HG02885 (cell line): ENCODE data around the gene GNG5.
"Not testable (repeated sequence)": the region's sequence is repeated elsewhere in the genome, so short reads cannot be mapped to it uniquely, and the experiment has no call there.

Source experiments
- ATAC-seq: cut with Tn5 transposase; IDR thresholded peaks from one replicate; pipeline ENCODE4 v1.9.1; 2021; ENCODE audit warnings: mild to moderate bottlenecking; ENCODE audit not compliant: unreplicated experiment, poor library complexity

The GNG5 gene

GRCh38 chr1:84506002-84506728 is at the start of gene GNG5, which contains the start of gene SPATA1:
Gene GNG5 (minus strand): TSS chr1:84506581. CDS start chr1:84506091, 490 bp downstream.
Gene SPATA1 (plus strand): TSS chr1:84506386. CDS start chr1:84516360, 9,974 bp downstream.
- ATAC-seq, result peak; percentile 80

- no peak for ATAC-seq
These were observed 44.4 kb upstream of the GNG5 start for GRCh38 chr1:84550826-84551225.

- no peak for ATAC-seq
These were observed 35.3 kb upstream of the GNG5 start for GRCh38 chr1:84541679-84542078.

GRCh38 chr1:84540759-84541158 is 34.4 kb upstream of the GNG5 start:
- no peak for ATAC-seq

DNA sequence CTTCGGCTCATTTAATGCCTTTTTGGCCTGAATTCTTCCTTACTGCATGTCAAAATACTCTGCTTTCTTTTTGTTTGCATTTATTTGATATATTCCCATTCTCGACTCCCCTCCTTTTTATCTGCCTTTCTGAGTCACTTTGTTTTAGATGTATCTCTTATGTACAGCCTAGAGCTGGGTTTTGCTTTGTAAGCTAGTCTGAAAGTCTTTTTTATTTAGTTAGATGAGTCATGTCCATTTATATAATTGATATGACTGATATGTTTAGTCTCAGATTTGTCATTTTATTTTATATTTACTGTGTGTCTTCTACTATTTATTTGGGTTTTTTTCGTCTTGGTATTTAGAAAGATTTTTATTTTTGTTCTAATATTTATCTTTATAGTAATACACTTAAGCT is 33.6 kb upstream of the GNG5 start:
- ATAC-seq, result no peak

DNA sequence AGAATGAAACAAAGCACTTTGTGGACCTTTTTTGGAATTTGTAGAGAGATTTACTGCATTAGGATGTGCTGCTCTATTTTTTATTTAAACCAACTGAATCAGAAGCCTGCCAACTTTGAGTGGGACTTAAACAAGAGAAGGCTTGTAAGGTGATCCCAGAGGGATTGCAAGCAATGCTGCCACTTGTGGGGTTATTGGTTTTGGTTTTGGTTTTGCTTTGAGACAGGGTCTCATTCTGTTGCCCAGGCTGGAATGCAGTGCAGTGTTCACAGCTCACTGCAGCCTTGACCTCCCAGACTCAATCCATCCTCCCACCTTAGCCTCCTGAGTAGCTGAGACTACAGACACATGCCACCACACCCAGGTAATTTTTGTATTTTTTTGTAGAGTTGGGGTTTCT is 32.2 kb upstream of the GNG5 start:
- ATAC-seq, result peak; percentile 56

GRCh38 chr1:84525779-84526178 is 19.4 kb upstream of the GNG5 start:
- ATAC-seq, result no peak

DNA sequence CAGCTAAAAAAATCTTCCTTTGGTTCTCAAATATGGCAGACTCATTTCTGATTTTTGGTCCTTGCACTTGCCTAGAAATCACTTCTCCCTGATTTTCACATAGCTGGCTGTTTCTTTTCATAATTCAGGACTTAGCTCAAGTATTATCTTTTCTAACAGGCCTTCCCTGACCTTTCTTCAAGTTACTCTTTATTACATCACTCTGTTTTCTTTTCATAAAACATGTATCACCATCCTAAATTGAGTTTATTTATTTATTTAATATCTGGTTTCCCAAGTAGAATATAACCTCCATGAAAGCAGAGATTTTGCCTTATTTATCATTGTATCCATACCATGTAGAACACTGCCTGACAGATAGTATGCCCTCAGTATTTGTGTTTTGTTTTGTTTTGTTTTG is 18.2 kb upstream of the GNG5 start:
- ATAC-seq, result no peak

DNA sequence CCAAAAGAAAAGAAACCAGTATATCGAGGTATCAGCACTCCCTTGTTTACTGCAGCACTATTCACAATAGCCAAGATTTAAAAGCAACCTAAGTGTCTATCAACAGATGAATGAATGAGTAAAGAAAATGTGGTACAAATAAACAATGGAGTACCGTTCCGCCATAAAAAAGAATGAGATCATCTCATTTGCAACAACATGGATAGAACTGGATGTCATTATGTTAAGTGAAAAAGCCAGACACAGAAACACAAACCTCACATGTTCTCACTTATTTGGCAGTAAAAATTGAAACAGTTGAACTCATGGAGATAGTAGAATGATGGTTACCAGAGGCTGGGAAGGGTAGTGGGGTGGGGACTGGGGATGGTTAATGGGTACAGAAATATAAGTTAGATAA is 4.3 kb upstream of the GNG5 start:
- ATAC-seq, result no peak

- ATAC-seq, result no peak
These were observed 3.8 kb upstream of the GNG5 start for GRCh38 chr1:84510165-84510564.

DNA sequence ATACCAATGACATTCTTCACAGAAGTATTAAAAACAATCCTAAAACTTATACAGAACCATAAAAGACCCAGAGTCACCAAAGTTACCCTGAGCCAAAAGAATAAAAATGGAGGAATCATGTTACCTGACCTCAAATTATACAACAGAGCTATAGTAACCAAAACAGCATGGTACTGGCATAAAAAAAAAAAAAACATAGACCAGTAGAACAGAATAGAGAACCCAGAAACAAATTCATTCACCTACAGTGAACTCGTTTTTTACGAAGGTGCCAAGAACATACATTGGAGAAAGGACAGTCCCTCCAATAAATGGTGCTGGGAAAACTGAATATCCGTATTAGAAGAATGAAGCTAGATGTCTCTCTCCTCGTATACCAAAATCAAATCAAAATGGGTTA is 2.6 kb upstream of the GNG5 start:
- no peak for ATAC-seq

- ATAC-seq, result no peak
These were observed 2.1 kb upstream of the GNG5 start for GRCh38 chr1:84508510-84508909.

GRCh38 chr1:84507887-84508286 is 1.5 kb upstream of the GNG5 start:
- not testable (repeated sequence) for ATAC-seq

DNA sequence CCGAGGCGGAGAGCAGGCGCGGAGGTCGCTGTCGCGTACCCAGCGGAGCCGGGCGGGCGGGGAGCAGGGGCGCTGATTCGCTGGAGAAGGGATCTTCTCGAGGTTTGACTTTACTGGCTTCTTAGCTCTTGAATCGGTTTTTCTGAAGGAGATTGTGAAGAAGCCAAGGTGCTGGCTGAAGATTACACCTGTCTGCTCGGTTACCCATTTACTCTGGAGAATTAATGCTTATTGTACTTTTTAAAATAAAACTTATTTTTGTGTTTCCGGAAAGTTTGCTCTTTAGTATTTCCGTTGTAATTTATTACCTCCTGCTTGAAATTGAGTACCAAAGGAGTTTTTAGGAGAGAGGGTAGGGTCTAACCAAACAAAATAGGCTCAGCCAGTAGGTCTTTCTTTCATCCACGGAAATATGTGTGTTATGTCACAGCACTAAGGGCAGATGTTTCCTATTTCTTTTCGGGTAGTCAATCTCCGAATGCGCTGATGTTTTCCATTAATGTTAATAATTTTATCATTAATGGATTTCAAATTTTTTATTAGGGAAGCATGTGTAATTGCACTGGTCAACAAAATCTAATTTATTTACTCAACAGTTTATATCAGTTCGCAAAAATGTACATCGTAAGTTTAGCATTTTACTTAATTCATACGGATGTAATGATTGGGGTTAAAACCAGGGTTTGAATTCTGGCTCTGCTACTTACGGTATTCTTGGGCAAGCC is 510 bp upstream of the GNG5 start:
- ATAC-seq, result no peak

- ATAC-seq, result peak; percentile 38
These were observed 834 bp downstream of the GNG5 start for GRCh38 chr1:84505493-84506001.

- ATAC-seq, result no peak
These were observed 1.5 kb downstream of the GNG5 start for GRCh38 chr1:84504580-84505492.

- no peak for ATAC-seq
These were observed 3.5 kb downstream of the GNG5 start for GRCh38 chr1:84502927-84503326.

DNA sequence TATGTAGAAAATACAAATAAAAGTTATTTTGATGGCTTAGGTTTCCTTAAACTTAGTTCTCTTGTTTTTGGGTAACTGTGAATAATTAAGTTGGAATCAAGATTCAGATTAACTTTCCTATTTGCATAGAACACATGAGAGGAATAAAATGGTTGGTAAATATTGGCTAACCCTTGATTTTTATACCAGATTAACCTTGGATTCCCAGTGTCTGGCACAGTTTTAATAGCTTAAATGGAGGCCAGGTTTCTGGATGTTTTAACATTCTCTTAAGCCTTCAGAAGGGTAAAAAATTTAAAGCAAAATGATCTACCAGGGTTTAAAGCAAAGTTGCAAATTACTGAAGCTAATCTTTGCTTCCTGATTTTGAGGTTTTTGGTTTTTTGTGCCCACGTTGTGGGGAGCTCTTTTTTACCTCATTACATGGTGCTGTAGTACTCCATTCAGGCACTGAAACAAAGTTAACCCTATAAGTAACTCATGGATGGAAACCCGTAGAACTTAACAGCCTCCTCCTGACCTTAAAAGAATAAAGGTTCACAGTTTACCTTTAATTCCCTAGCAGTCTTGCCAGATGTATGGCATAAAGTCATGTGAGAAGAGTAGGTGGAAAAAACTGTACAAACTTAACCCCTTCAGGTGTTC is 8.6 kb downstream of the GNG5 start:
- no peak for ATAC-seq

DNA sequence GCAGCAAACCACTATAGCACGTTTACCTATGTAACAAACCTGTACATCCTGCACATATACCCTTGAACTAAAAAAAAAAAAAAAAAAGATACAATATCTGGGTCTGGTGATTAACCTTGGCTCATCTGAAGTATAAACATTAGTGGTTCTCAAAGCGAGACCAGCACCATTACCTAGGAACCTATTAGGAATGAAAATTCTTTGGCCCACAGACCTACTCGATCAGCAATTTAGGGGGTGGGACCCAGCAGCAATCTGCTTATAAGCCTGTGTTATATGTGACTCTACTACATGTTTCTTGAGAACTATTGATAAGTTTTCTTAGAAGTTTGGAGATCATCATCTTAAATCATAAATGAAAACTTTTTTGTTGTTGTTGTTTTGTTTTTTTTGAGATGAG is 9.9 kb downstream of the GNG5 start:
- no peak for ATAC-seq

DNA sequence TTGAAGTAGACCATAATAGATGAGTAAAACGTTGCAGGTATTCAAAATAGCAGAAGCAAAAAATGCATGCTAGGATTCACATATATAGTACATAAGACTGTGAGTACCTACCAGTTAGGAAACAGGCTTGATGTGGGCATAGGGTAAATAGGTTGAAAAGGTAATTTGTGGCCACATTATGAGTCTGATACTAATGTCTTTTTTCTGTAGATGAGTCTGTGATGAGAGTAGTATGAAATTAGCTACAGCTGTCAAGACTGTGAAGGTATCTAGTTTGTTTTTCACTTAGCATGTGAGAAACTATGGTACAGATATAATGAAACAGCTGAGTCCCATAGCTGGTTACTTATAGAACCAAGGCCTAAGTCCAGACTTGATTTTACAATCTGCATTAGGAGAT is 12.6 kb downstream of the GNG5 start:
- ATAC-seq, result no peak
